Measurements from ENCODE around the gene DNAH7.

DNAH7 gene

GRCh38 chr2:196068271-196069209 is at the start of gene DNAH7:
Gene DNAH7, minus strand, starts transcription at chr2:196068837. Its CDS starts 126 bp downstream, at chr2:196068711.
- DNase-seq, result peak; percentile 90

GRCh38 chr2:196117214-196117705 is 48.6 kb upstream of the DNAH7 start:
- no peak for DNase-seq

GRCh38 chr2:196113061-196113974 is 44.7 kb upstream of the DNAH7 start:
- no peak for DNase-seq

GRCh38 chr2:196112418-196113034 is 43.9 kb upstream of the DNAH7 start:
- no peak for DNase-seq

GRCh38 chr2:196108604-196109003 is 40.0 kb upstream of the DNAH7 start:
- DNase-seq, result no peak

- no peak for DNase-seq
These were observed 37.3 kb upstream of the DNAH7 start for GRCh38 chr2:196105951-196106350.

GRCh38 chr2:196104066-196104465 is 35.4 kb upstream of the DNAH7 start:
- DNase-seq, result no peak

GRCh38 chr2:196103626-196104025 is 35.0 kb upstream of the DNAH7 start:
- DNase-seq, result no peak

- DNase-seq, result peak; percentile 22
These were observed 32.8 kb upstream of the DNAH7 start for GRCh38 chr2:196101325-196101991.

GRCh38 chr2:196099916-196100315 is 31.3 kb upstream of the DNAH7 start:
- no peak for DNase-seq

- DNase-seq, result no peak
These were observed 29.4 kb upstream of the DNAH7 start for GRCh38 chr2:196097864-196098660.

GRCh38 chr2:196096982-196097745 is 28.5 kb upstream of the DNAH7 start:
- DNase-seq, result no peak

GRCh38 chr2:196096264-196096663 is 27.6 kb upstream of the DNAH7 start:
- no peak for DNase-seq

- peak; percentile 17 for DNase-seq
These were observed 20.8 kb upstream of the DNAH7 start for GRCh38 chr2:196089448-196089847.

- DNase-seq, result no peak
These were observed 19.6 kb upstream of the DNAH7 start for GRCh38 chr2:196088203-196088602.

GRCh38 chr2:196086517-196087368 is 18.1 kb upstream of the DNAH7 start:
- peak; percentile 30 for DNase-seq

- no peak for DNase-seq
These were observed 15.0 kb upstream of the DNAH7 start for GRCh38 chr2:196083601-196084000.

- DNase-seq, result no peak
These were observed 11.9 kb upstream of the DNAH7 start for GRCh38 chr2:196080526-196080925.

GRCh38 chr2:196079052-196079451 is 10.4 kb upstream of the DNAH7 start:
- no peak for DNase-seq

GRCh38 chr2:196077821-196078220 is 9.2 kb upstream of the DNAH7 start:
- DNase-seq, result no peak
